C4-2B (cell line): Measurements from ENCODE around the gene SLC25A21.

ENCODE experiments used
- ZFX ChIP-seq: fragments of 450-650 bp; IDR thresholded peaks from 2 replicates; pipeline ENCODE4 v1.6.1; 2017
- TF ChIP-seq, protein P1 (sequence below): fragments of 450-650 bp; conservative IDR thresholded peaks from 2 replicates; pipeline ENCODE4 v1.5.1; 2017; ENCODE audit warnings: mild to moderate bottlenecking

GRCh38 chr14:36950812-36951211 is 221.6 kb downstream of the SLC25A21 start:
- TF ChIP-seq, protein P1, sequence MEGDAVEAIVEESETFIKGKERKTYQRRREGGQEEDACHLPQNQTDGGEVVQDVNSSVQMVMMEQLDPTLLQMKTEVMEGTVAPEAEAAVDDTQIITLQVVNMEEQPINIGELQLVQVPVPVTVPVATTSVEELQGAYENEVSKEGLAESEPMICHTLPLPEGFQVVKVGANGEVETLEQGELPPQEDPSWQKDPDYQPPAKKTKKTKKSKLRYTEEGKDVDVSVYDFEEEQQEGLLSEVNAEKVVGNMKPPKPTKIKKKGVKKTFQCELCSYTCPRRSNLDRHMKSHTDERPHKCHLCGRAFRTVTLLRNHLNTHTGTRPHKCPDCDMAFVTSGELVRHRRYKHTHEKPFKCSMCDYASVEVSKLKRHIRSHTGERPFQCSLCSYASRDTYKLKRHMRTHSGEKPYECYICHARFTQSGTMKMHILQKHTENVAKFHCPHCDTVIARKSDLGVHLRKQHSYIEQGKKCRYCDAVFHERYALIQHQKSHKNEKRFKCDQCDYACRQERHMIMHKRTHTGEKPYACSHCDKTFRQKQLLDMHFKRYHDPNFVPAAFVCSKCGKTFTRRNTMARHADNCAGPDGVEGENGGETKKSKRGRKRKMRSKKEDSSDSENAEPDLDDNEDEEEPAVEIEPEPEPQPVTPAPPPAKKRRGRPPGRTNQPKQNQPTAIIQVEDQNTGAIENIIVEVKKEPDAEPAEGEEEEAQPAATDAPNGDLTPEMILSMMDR: no peak
- no peak for TF ChIP-seq ZFX
